Forelimb muscle (tissue), 1 donor: ENCODE measurements around the gene HUNK. TPM values are rescaled to one million over a fixed set of nuclear protein-coding genes. Genes with fewer than 3 reads are reported as not detected.

Experiments
- DNase-seq: peaks from one replicate; pipeline ENCODE4 v3.0.0-alpha.2; 2013; ENCODE audit warnings: low read depth
- polyA plus RNA-seq: library from polyadenylated mRNA; unstranded; fragments of 120-200 nt; gene quantifications from one replicate; pipeline ENCODE4 v1.2.1, GENCODE V29; 2013; ENCODE audit not compliant: insufficient read length

Gene HUNK
- polyA plus RNA-seq, 1 donor, result 5.0 TPM

- DNase-seq, result no peak
Measured at GRCh38 chr21:32046191-32046590, 173.4 kb downstream of the HUNK start.

GRCh38 chr21:32048353-32048752 lies 175.5 kb downstream of the HUNK start:
- no peak for DNase-seq

Other genes starting within 250 kb of the HUNK start
- 119 TPM for gene SOD1, start 213.3 kb upstream of the HUNK start, polyA plus RNA-seq
- 20.8 TPM for gene SCAF4, start 140.9 kb upstream of the HUNK start, polyA plus RNA-seq